Upper lobe of left lung (tissue), 4 donors: ENCODE results near the gene CCDC160.

Experiments
- CTCF ChIP-seq, 6 experiments: fragments of 450-650 bp in 4 of 6; fragments of 200-600 bp in 2 of 6; sonication (generic) in 2 of 6; IDR thresholded peaks; one replicate each; pipeline ENCODE4 v1.5.1; 2016 to 2019; ENCODE audit warnings: antibody characterized with exemption in 6 of 6
- EP300 ChIP-seq, 4 donors: sonication (generic); formaldehyde crosslinking; IDR thresholded peaks; one replicate each; pipeline ENCODE4 v1.5.1; 2017; ENCODE audit warnings: antibody characterized with exemption in 4 of 4, control low read depth in 2 of 4
- POLR2A ChIP-seq, 4 donors: fragments of 450-650 bp; IDR thresholded peaks; one replicate each; pipeline ENCODE4 v1.5.1; 2016 to 2017; ENCODE audit warnings: antibody characterized with exemption in 4 of 4, mild to moderate bottlenecking in 2 of 4
- POLR2AphosphoS5 ChIP-seq, 2 donors: sonication (generic); formaldehyde crosslinking; IDR thresholded peaks; one replicate each; pipeline ENCODE4 v1.5.1; 2017; ENCODE audit warnings: antibody characterized with exemption in 2 of 2

GRCh38 chrX:134191281-134191680 lies 45.7 kb upstream of the CCDC160 start:
- no peak for TF ChIP-seq CTCF (IDR thresholded peaks at IDR 0.05)
- no peak for TF ChIP-seq POLR2A (IDR thresholded peaks at IDR 0.05)
- TF ChIP-seq EP300 (IDR thresholded peaks at IDR 0.05), result no peak
- TF ChIP-seq POLR2AphosphoS5 (IDR thresholded peaks at IDR 0.05), result no peak
